ENCODE data around the gene BFSP2.

Gene BFSP2

GRCh38 chr3:133383175-133383574 lies 16.7 kb upstream of the BFSP2 start:
- DNase-seq (ENCODE audit: low read depth in 2 of 2) = no peak

DNA sequence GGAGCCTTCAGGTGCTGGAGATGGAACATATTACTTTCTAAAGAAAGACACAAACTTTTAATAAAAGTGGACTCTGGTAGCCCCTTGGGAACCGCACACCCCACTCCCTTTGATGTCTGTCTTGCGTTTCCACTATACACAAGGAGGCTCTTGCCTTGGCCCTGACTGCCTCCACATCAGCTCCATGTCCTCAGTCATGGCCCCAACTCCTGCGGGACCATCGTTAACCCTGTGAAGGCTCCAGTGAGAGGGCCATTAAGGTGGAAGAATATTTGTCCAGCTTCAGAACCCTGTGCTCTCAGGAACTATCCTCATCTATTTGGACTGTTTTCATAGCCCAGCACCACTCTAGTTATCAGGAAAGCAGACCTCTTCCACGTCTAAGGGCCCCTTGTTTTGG lies 16.1 kb upstream of the BFSP2 start:
- DNase-seq (ENCODE audit: low read depth in 2 of 2) = no peak

- DNase-seq (ENCODE audit: low read depth in 2 of 2) = peak in 1 of 2 experiments; percentile 15
These were observed 15.4 kb upstream of the BFSP2 start for GRCh38 chr3:133384331-133385027.

- DNase-seq (ENCODE audit: low read depth in 2 of 2) = no peak
These were observed 13.0 kb upstream of the BFSP2 start for GRCh38 chr3:133386876-133387275.

DNA sequence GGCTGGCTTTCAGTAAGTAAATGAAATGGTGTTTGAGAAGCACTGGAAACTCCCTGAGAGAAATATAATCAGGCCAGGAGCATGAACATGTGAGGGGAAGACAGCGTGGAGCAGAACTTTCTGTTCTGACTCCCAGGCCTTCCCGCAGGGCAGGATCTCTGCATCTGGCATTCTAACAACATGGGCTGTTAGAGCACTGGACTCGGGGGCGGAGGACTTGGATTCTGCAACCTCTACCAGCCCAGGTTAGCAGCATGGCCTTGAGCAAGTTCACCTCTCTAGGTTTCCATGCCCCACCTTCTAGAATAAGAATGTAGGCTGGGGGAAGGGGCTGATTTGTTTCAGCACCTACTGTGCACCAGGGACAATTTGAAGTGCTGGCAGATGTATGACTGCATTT lies 12.5 kb upstream of the BFSP2 start:
- no peak for DNase-seq (ENCODE audit: low read depth in 2 of 2)

DNA sequence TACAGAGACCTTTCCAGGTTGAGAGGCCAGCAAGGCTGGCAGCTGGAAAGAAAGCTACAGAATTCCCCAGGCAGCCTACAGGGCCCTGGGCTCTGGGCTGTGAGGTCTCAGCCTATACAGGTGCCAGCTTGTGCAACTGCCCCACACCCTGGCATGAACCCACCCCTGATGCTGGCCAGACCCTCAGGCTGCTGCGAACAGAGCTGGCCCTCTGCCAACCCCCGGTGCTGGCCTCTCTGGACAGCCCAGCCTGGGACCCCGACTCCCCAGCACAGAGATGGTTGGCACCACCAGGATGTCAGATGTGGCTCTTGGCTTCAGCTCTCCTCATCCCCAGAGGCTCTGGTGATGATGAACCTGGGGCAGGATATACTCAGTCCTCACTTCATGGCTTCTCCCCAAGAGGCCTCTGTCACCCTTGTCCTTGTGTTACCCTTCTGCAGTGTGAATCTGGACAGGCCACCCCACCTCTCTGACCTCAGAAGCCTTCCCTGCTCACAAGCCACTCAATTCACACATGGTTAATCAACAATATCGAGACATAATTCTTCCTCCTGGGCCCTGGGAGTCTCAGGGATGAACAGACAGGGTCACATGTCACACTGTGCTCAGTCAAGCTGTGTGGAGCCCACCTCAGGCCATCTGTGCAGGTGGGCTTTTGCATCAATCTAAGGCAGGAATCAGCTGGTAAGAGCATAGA lies 11.0 kb upstream of the BFSP2 start:
- no peak for DNase-seq (ENCODE audit: low read depth in 2 of 2)

- no peak for DNase-seq (ENCODE audit: low read depth in 2 of 2)
These were observed 9.1 kb upstream of the BFSP2 start for GRCh38 chr3:133390715-133391114.

GRCh38 chr3:133393204-133393603 lies 6.7 kb upstream of the BFSP2 start:
- no peak for DNase-seq (ENCODE audit: low read depth in 2 of 2)

GRCh38 chr3:133393691-133394474 lies 6.0 kb upstream of the BFSP2 start:
- no peak for DNase-seq (ENCODE audit: low read depth in 2 of 2)

DNA sequence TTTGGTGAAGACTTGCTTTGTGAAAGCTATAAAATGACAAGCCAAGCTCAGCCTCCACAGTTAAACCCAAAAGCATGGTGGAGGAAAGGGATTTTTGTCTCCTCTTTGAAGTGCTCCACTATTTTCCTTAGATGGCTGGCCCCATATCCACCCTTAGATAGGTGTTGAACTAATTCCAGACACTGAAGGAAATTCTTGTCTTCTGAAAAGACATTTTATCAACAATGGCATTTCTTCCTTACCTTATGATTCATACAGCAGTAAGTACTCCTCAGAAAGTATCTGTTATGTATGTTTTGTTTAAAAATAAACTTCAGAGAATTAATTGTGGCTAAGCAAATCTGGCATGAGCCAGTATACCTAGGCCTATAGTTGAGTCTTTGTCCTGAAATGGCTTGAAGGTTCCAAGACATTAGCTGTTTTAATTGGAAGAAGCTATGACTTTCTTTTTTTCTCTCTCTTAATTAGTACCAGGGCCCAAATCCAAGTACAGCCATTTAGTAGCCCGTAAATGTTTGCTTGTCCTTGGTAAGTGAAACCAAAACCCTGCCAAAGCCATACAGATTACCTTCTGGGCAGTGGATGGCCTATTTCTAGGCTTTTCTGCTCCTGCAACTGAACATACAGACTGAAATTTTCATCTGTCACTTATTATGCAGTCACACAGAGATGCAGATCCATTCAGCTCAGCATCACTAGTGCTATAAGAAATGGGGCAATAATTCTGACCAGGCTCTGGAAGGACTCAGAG lies 5.1 kb upstream of the BFSP2 start:
- DNase-seq (ENCODE audit: low read depth in 2 of 2) = no peak

DNA sequence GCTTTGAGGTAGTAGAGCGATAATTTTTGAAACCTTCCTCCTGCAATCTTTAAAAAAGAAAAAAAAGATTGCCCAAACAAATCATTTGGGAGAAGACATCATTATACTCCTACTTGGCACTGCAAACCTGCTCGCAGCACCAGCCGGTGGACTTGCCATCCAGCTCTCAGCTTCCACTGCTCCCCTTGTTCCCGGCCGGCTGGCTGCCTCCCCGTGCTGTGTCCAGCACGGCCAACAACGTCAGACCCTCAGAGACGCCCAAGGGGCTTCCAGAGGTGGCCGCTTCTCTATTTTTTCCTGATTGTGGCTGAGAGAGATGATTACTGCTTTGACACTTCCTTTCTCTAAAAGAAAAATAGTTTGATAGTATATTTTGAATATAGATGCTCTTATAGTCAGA lies 3.0 kb upstream of the BFSP2 start:
- DNase-seq (ENCODE audit: low read depth in 2 of 2) = no peak

DNA sequence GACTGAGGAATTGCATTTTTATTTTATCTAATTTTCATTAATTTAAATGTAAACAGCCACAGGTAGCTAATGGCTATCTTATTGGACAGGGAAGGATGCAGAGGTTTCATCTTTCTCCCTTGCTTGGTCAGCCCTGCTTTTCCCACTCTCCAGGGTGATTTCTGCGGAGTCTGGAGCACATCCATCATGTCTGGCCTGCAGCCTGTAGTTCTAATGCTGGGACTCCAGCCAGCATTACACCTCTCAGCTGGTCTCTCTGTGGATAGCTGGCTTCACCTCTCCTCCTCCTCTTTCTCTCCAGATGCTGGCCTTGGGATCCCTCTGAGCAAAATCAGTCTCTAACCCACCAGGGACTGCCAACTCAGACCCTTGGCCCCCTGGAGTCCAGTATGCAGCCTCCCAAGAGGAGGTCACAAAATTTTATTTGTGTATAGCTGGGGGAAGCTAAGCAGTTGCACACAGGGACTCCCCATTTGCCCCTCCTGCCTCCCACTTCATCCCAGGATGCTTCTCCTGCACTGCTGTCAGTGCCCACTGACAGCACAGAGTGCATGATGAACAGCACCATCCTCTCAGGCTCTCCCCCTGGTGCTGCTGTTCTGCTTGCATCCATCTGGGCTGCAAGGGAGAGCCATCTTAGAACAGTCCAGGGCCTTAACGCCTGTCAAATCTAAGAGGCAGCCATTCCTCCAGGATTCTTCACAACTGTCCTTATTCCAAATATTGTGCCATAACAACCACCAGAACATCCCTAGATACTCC lies 1.7 kb downstream of the BFSP2 start:
- DNase-seq (ENCODE audit: low read depth in 2 of 2) = no peak

DNA sequence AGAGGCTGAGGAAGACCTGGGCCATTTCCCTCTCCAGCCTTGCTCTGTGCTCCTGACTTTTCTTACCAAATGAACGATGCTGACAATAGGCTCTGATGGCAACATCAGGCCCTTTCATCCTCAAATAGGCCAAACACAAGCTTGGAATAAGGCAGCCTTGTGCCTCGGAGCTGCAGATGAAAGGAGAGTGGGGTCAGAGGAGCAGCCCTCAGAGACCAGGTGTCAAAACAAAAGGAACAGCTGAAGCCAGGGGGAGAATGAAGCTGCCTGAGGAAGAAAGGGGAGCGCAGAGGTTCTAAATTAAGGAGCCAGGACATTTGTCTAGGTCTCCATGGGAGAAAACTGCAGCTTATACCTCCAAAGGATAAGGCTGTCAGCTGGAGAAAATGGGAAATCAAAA lies 5.1 kb downstream of the BFSP2 start:
- DNase-seq (ENCODE audit: low read depth in 2 of 2) = no peak

GRCh38 chr3:133408366-133408765 lies 8.5 kb downstream of the BFSP2 start:
- no peak for DNase-seq (ENCODE audit: low read depth in 2 of 2)

DNA sequence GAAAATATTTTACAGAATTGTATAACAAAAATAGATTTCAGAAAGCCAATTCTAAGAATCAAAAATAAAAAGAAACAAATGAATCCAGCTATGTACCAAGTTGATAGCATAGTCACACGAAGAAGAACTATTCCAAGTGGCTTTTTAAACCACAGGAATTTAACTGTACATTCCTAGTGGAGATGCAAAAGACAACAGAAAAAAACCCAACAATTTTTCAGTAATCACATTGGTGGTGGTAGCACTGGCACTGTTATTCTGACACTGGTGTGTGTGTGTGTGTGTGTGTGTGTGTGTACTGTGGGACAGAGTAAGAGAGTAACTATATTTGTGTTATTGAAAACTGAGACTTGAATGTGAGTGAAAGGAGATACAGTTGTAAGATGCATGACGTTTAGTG lies 9.1 kb downstream of the BFSP2 start:
- no peak for DNase-seq (ENCODE audit: low read depth in 2 of 2)

- DNase-seq (ENCODE audit: low read depth in 2 of 2) = no peak
These were observed 10.5 kb downstream of the BFSP2 start for GRCh38 chr3:133410191-133410892.

- DNase-seq (ENCODE audit: low read depth in 2 of 2) = no peak
These were observed 12.6 kb downstream of the BFSP2 start for GRCh38 chr3:133412183-133413132.

GRCh38 chr3:133413161-133414020 lies 13.5 kb downstream of the BFSP2 start:
- DNase-seq (ENCODE audit: low read depth in 2 of 2) = no peak

DNA sequence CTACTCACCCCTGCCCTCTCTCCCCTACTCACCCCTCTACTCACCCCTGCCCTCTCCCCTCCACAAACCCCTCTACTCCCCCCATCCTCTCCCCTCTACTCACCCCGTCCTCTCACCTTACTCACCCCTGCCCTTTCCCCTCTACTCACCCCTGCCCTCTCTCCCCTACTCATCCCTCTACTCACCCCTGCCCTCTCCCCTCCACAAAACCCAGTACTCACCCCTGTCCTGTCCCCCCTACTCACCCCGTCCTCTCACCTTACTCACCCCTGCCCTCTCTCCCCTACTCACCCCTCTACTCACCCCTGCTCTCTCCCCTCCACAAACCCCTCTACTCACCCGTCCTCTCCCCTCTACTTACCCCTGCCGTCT lies 14.2 kb downstream of the BFSP2 start:
- DNase-seq (ENCODE audit: low read depth in 2 of 2) = no peak
